HepG2 (cell line): Measurements from ENCODE around the gene CACNB4. TPM values are rescaled to one million over a fixed set of nuclear protein-coding genes. Genes with fewer than 3 reads are reported as not detected.

ENCODE experiments used
- CAMTA2 ChIP-seq: sonication (generic); formaldehyde crosslinking; IDR thresholded peaks from 2 replicates; pipeline ENCODE4 v1.4.0; 2020; ENCODE audit warnings: mild to moderate bottlenecking, missing genetic modification reagents, borderline replicate concordance
- ETV6 ChIP-seq: sonication (generic); formaldehyde crosslinking; conservative IDR thresholded peaks from 2 replicates; pipeline ENCODE4 v1.4.0; 2020; ENCODE audit warnings: missing genetic modification reagents
- FOXC1 ChIP-seq: sonication (generic); formaldehyde crosslinking; IDR thresholded peaks from 2 replicates; pipeline ENCODE4 v1.8.0; 2022; ENCODE audit warnings: mild to moderate bottlenecking, missing genetic modification reagents, borderline replicate concordance
- HNRNPH1 ChIP-seq: fragments of 200-400 bp; formaldehyde crosslinking; optimal IDR thresholded peaks from 2 replicates; pipeline ENCODE3; 2017; ENCODE audit warnings: mild to moderate bottlenecking, low read depth, low read length
- MAFK ChIP-seq, 2 experiments: IDR thresholded peaks in 1 of 2; conservative IDR thresholded peaks in 1 of 2; 2 replicates each; pipeline ENCODE4 v1.6.1; 2011; ENCODE audit warnings: improper control_type of control experiment in 2 of 2, low read length in 2 of 2
- MTF1 ChIP-seq: sonication (generic); formaldehyde crosslinking; IDR thresholded peaks from 2 replicates; pipeline ENCODE4 v1.5.0; 2020; ENCODE audit warnings: missing genetic modification reagents
- NFE2 ChIP-seq: sonication (generic); formaldehyde crosslinking; IDR thresholded peaks from 2 replicates; pipeline ENCODE4 v1.4.0; 2020; ENCODE audit warnings: missing genetic modification reagents
- NRL ChIP-seq: sonication (generic); formaldehyde crosslinking; IDR thresholded peaks from 2 replicates; pipeline ENCODE4 v1.5.0; 2020; ENCODE audit warnings: missing genetic modification reagents, mild to moderate bottlenecking, moderate library complexity, borderline replicate concordance
- SIX1 ChIP-seq: sonication (generic); formaldehyde crosslinking; IDR thresholded peaks from 2 replicates; pipeline ENCODE4 v1.4.0; 2020; ENCODE audit warnings: missing genetic modification reagents, borderline replicate concordance
- SMAD1 ChIP-seq: sonication (generic); formaldehyde crosslinking; IDR thresholded peaks from 2 replicates; pipeline ENCODE4 v1.4.0; 2020; ENCODE audit warnings: missing genetic modification reagents, low read depth, mild to moderate bottlenecking, borderline replicate concordance
- SOX13 ChIP-seq, 3 experiments: fragments of 450-650 bp in 1 of 3; sonication (generic) in 1 of 3; formaldehyde crosslinking in 1 of 3; IDR thresholded peaks in 2 of 3; conservative IDR thresholded peaks in 1 of 3; 2 replicates each; pipeline versions ENCODE4 v1.5.0 to v1.6.1; 2016 to 2020; ENCODE audit warnings: antibody characterized with exemption in 1 of 3, mild to moderate bottlenecking in 1 of 3, missing compliant biosample characterization in 1 of 3, missing genetic modification reagents in 1 of 3, moderate library complexity in 1 of 3
- YEATS4 ChIP-seq: sonication (generic); formaldehyde crosslinking; IDR thresholded peaks from 2 replicates; pipeline ENCODE4 v1.4.0; 2020; ENCODE audit warnings: missing genetic modification reagents, borderline replicate concordance
- ZC3H13 ChIP-seq: sonication (generic); formaldehyde crosslinking; IDR thresholded peaks from 2 replicates; pipeline ENCODE4 v1.8.1; 2023; ENCODE audit warnings: mild to moderate bottlenecking, missing genetic modification reagents, moderate library complexity
- ZFP41 ChIP-seq: sonication (generic); formaldehyde crosslinking; IDR thresholded peaks from 2 replicates; pipeline ENCODE4 v1.4.0; 2020; ENCODE audit warnings: mild to moderate bottlenecking, missing genetic modification reagents, borderline replicate concordance
- ZFP91 ChIP-seq: sonication (generic); formaldehyde crosslinking; IDR thresholded peaks from 2 replicates; pipeline ENCODE4 v1.9.0; 2022; ENCODE audit warnings: missing genetic modification reagents, mild to moderate bottlenecking, borderline replicate concordance
- ZNF160 ChIP-seq: sonication (generic); formaldehyde crosslinking; IDR thresholded peaks from 2 replicates; pipeline ENCODE4 v1.8.0; 2022; ENCODE audit warnings: mild to moderate bottlenecking, inconsistent platforms, missing genetic modification reagents
- ZNF563 ChIP-seq: sonication (generic); formaldehyde crosslinking; IDR thresholded peaks from 2 replicates; pipeline ENCODE4 v1.8.0; 2022; ENCODE audit warnings: mild to moderate bottlenecking, moderate library complexity, missing genetic modification reagents
- ZNF703 ChIP-seq: sonication (generic); formaldehyde crosslinking; IDR thresholded peaks from 2 replicates; pipeline ENCODE4 v1.5.1; 2020; ENCODE audit warnings: missing genetic modification reagents, mild to moderate bottlenecking, moderate library complexity, borderline replicate concordance
- polyA plus RNA-seq, 8 experiments: library from polyadenylated mRNA; depleted of rRNA in 3 of 8; stranded (reverse) in 7 of 8; unstranded in 1 of 8; fragments of >200 nt; fragmentation: Illumina TruSeq in 4 of 8; extraction: Trizol in 4 of 8; gene quantifications; 2 replicates each; pipeline versions ENCODE4 v1.2.1 to v1.2.3, GENCODE V29; 2011 to 2016; ENCODE audit warnings: low read depth in 4 of 8, missing spikeins in 1 of 8, mixed read lengths in 1 of 8; ENCODE audit not compliant: insufficient read depth in 1 of 8
- total RNA-seq, 5 experiments: library from RNA; depleted of rRNA; stranded (reverse); fragments of >200 nt; fragmentation: Illumina TruSeq; extraction: Trizol; gene quantifications; 2 replicates each; pipeline ENCODE4 v1.2.3, GENCODE V29; 2016; ENCODE audit warnings: low read depth in 1 of 5
- TF ChIP-seq, protein P1 (sequence below): sonication (generic); formaldehyde crosslinking; IDR thresholded peaks from 2 replicates; pipeline ENCODE4 v1.4.0; 2020; ENCODE audit warnings: missing genetic modification reagents
- TF ChIP-seq, protein P2 (sequence below): sonication (generic); formaldehyde crosslinking; IDR thresholded peaks from 2 replicates; pipeline ENCODE4 v1.5.0; 2020; ENCODE audit warnings: missing genetic modification reagents
- TF ChIP-seq, protein P3 (sequence below): sonication (generic); formaldehyde crosslinking; IDR thresholded peaks from 2 replicates; pipeline ENCODE4 v1.4.0; 2020; ENCODE audit warnings: missing genetic modification reagents

Gene CACNB4
- total and polyA plus RNA-seq, 2 of the 13 experiments (the other 11 are each of a cell fraction or from before 2014, with no cell fraction given): 5.1 to 14.3 TPM

DNA sequence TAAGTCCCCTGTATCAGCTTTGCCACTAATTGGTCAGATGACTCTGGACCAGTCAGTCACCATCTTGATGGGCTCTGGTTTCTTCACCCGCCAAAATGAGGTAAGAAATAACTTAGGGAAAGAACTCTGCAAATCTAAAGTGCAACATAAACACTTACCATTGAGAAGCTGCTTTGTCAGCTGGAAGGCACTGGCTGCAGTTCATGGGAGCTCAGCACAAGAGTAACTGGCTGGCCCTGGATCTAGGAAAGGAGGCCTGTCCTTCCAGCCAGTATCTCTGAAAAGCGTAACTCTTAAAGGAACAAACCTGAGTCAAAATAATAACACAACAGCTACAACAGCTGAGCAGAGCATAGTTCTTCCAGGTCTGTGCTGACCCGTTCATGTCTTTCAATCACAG is 123.9 kb downstream of the CACNB4 start (continued):
- no peak for TF ChIP-seq CAMTA2 (CRISPR knock-in tag)
- no peak for TF ChIP-seq FOXC1
- TF ChIP-seq NFE2: no peak
- no peak for TF ChIP-seq ZC3H13 (CRISPR knock-in tag)
- no peak for TF ChIP-seq SOX13 (IDR thresholded peaks at IDR 0.05)
- TF ChIP-seq SOX13 (CRISPR knock-in tag; conservative IDR thresholded peaks at IDR 0.05 in 1 of 2, IDR thresholded peaks at IDR 0.05 in 1 of 2): 0 out of 4 replicates have a peak, but pooled peaks of 1 of the 2 experiments have one; percentile 1
- no peak for TF ChIP-seq HNRNPH1
- peak; percentile 28 to 38; a peak in 3 of 4 replicates for TF ChIP-seq MAFK (conservative IDR thresholded peaks at IDR 0.05 in 1 of 2, IDR thresholded peaks at IDR 0.05 in 1 of 2; ENCODE audit: low read length in 2 of 2)
- no peak for TF ChIP-seq SIX1 (CRISPR knock-in tag)
- TF ChIP-seq SMAD1: no peak
- TF ChIP-seq, protein P1, sequence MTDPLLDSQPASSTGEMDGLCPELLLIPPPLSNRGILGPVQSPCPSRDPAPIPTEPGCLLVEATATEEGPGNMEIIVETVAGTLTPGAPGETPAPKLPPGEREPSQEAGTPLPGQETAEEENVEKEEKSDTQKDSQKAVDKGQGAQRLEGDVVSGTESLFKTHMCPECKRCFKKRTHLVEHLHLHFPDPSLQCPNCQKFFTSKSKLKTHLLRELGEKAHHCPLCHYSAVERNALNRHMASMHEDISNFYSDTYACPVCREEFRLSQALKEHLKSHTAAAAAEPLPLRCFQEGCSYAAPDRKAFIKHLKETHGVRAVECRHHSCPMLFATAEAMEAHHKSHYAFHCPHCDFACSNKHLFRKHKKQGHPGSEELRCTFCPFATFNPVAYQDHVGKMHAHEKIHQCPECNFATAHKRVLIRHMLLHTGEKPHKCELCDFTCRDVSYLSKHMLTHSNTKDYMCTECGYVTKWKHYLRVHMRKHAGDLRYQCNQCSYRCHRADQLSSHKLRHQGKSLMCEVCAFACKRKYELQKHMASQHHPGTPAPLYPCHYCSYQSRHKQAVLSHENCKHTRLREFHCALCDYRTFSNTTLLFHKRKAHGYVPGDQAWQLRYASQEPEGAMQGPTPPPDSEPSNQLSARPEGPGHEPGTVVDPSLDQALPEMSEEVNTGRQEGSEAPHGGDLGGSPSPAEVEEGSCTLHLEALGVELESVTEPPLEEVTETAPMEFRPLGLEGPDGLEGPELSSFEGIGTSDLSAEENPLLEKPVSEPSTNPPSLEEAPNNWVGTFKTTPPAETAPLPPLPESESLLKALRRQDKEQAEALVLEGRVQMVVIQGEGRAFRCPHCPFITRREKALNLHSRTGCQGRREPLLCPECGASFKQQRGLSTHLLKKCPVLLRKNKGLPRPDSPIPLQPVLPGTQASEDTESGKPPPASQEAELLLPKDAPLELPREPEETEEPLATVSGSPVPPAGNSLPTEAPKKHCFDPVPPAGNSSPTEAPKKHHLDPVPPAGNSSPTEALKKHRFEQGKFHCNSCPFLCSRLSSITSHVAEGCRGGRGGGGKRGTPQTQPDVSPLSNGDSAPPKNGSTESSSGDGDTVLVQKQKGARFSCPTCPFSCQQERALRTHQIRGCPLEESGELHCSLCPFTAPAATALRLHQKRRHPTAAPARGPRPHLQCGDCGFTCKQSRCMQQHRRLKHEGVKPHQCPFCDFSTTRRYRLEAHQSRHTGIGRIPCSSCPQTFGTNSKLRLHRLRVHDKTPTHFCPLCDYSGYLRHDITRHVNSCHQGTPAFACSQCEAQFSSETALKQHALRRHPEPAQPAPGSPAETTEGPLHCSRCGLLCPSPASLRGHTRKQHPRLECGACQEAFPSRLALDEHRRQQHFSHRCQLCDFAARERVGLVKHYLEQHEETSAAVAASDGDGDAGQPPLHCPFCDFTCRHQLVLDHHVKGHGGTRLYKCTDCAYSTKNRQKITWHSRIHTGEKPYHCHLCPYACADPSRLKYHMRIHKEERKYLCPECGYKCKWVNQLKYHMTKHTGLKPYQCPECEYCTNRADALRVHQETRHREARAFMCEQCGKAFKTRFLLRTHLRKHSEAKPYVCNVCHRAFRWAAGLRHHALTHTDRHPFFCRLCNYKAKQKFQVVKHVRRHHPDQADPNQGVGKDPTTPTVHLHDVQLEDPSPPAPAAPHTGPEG (CRISPR knock-in tag): no peak
- no peak for TF ChIP-seq ZNF563
- no peak for TF ChIP-seq NRL
- TF ChIP-seq ZFP91 (CRISPR knock-in tag): no peak
- TF ChIP-seq YEATS4 (CRISPR knock-in tag): no peak
- TF ChIP-seq ZNF160 (CRISPR knock-in tag): no peak
- TF ChIP-seq, protein P2, sequence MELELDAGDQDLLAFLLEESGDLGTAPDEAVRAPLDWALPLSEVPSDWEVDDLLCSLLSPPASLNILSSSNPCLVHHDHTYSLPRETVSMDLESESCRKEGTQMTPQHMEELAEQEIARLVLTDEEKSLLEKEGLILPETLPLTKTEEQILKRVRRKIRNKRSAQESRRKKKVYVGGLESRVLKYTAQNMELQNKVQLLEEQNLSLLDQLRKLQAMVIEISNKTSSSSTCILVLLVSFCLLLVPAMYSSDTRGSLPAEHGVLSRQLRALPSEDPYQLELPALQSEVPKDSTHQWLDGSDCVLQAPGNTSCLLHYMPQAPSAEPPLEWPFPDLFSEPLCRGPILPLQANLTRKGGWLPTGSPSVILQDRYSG: no peak
- no peak for TF ChIP-seq ZNF703 (CRISPR knock-in tag)
- TF ChIP-seq MTF1: no peak
- no peak for TF ChIP-seq ETV6 (CRISPR knock-in tag)
- no peak for TF ChIP-seq ZFP41 (CRISPR knock-in tag)
- TF ChIP-seq, protein P3, sequence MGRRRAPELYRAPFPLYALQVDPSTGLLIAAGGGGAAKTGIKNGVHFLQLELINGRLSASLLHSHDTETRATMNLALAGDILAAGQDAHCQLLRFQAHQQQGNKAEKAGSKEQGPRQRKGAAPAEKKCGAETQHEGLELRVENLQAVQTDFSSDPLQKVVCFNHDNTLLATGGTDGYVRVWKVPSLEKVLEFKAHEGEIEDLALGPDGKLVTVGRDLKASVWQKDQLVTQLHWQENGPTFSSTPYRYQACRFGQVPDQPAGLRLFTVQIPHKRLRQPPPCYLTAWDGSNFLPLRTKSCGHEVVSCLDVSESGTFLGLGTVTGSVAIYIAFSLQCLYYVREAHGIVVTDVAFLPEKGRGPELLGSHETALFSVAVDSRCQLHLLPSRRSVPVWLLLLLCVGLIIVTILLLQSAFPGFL: no peak
